Dendritic cell treated with granulocyte-macrophage colony-stimulating factor and Interleukin-4, amounts not matched to agents 40 ng/mL and 50 ng/mL, for 4 days (primary cell): ENCODE results near the gene FOXS1.

Experiments
- H3K27ac Mint-ChIP-seq: one replicate; pipeline ENCODE4 v1.8.0; 2022; ENCODE audit warnings: mild to moderate bottlenecking, mixed read lengths
- H3K27me3 Mint-ChIP-seq: one replicate; pipeline ENCODE4 v1.8.0; 2022; ENCODE audit warnings: mild to moderate bottlenecking, mixed read lengths
- H3K36me3 Mint-ChIP-seq: one replicate; pipeline ENCODE4 v1.8.0; 2022; ENCODE audit warnings: low read depth, mixed read lengths
- H3K4me1 Mint-ChIP-seq: one replicate; pipeline ENCODE4 v1.8.0; 2022; ENCODE audit warnings: low read depth, mixed read lengths
- H3K4me3 Mint-ChIP-seq: one replicate; pipeline ENCODE4 v1.8.0; 2022; ENCODE audit warnings: mild to moderate bottlenecking, moderate library complexity, mixed read lengths
- H3K9me3 Mint-ChIP-seq: one replicate; pipeline ENCODE4 v1.8.0; 2022; ENCODE audit warnings: mixed read lengths
- intact Hi-C: fragments of 100-400 bp; cut with micrococcal nuclease; formaldehyde crosslinking; loops from one replicate; pipeline ENCODE4 v1.15.0; 2022

Gene FOXS1

DNA sequence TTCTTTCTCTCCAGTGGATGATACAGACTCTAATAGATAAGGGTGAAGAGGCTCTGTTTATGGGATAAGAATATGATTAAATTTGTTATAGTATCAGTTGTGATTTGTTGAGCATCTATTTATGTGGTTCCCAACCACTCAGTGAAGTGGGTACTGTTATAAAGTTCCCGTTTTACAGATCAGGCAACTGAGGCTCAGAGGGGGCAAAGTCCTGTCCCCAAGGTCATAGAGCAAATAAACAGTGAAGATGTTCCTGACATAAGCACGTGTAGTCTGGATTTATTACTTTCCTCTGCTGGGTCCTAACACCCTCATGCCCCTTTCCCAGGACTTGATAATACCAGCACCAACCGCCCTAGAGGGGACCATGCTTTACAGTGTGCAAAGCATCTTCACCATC, 20.8 kb upstream of the FOXS1 start:
- no peaks in the 10 kb centered on the region for H3K9me3 Mint-ChIP-seq

DNA sequence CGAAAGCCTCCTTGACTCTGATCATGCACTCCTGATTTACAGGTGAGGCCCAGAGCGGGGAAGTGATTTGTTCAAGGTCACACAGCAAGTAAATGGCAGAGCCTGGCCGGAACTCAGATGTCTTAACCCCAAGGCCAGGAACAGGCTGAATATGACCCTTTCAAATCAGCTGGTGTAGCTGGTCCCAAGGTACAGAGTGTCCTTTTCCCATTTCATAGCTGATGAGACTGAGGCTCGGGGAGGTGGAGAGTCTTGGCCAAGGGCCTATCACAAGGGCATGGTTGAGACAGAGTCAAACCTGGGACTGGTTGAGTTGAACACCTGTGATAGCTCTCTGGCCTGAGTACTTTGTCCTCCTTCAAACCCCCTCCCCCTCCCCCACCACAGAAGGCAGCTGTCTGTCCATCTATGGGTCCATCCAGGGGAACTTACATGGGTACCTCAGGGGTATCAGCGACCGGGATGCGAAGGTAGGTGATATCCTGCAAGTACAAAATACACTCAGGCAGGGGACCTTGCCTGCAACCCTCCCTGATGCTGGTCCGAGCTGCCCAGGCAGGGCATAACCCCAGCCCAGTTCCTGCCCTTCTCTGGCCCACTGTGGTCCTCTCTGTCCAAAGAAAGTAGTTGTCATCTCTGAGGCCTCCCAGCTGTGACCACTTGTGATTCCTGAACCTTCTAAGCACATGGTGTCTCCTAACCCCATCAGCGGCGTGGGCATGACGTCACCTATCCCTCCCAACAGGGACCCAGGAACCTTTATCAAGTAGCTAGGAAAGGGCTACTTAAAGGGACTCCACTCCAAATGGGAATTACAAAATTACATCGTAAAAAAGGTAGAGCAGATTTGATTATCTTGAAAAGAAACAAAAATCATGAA, 19.4 kb upstream of the FOXS1 start:
- H3K4me3 Mint-ChIP-seq, result no peak overlapping the region
- peaks cover 23% of the 10 kb centered on the region for H3K4me1 Mint-ChIP-seq
- peaks cover 52% of the 10 kb centered on the region for H3K27me3 Mint-ChIP-seq
- H3K9me3 Mint-ChIP-seq, result no peaks in the 10 kb centered on the region
- intact Hi-C loops, result no loop called here
- H3K36me3 Mint-ChIP-seq, result peaks cover 1% of the 10 kb centered on the region
- no peak overlapping the region for H3K27ac Mint-ChIP-seq

More for the DNA sequence above, 20.8 kb upstream of the FOXS1 start:
- Mint-ChIP-seq H3K27ac (no peak overlapping the region), H3K27me3 (peaks cover 48% of the 10 kb centered on the region), H3K4me3 (no peak overlapping the region), H3K36me3 (peaks cover 5% of the 10 kb centered on the region), H3K4me1 (peaks cover 28% of the 10 kb centered on the region)
- intact Hi-C loops, result no loop called here

DNA sequence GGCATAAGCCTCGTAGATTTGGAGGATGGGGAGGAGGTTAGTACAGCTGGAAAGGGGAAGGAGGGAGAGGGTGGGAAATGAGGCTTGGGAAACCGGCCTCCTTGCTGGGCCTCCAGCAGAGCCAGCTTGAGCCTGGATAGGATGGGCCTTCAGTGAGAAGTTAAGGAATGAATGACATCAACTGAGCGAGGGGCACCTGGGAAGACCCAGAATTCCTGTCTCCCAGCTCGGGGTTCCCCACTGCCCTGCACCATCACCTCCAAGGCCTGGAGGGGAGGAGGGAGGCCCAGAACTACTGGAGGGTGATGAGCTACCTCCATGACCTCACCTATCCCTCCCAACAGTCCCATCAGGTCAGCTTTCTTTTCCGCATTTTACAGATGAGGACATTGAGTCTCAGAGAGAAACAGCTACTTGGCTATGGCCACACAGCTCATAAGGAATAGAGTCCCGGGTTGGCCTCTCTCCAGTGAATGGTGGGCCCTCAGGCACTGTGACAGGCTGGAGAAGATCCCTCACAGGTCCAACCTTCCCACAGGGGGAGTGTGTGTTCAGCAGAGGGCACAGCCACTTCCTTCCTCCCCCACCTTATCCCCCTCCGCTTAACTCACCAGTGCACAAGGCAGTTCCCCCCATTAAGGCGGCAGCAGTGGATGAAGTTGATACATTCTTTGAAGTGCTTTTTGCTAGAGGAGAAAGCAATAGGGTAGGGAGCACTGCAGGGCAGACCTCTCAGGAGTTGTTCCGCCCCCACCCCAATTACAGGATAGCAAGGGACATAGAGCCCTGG, 18.1 kb upstream of the FOXS1 start:
- Mint-ChIP-seq H3K36me3 (no peaks in the 10 kb centered on the region), H3K4me1 (peaks cover 12% of the 10 kb centered on the region), H3K9me3 (no peaks in the 10 kb centered on the region), H3K27ac (no peak overlapping the region), H3K4me3 (no peak overlapping the region), H3K27me3 (peaks cover 50% of the 10 kb centered on the region)
- intact Hi-C loops, result no loop called here

DNA sequence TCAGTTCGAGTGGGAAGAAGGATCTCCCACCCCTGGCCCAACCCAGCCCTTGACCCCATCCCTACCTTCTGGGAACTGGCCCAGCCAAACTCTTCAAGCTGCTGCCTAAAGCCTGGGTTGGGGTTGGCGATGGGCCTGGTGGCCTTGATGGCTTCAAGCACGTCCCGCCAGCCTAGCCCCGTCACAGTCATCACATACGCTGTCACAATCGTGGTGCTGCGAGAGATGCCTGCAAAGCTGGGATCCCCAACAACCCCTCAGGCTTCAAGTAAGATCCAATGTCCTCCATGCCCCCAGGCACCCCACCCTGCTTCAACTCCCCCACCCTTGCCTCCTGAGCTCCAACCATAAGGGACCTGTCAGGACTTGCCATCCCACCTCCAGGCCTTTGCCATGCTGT, 17.1 kb upstream of the FOXS1 start:
- Mint-ChIP-seq H3K4me3 (no peak overlapping the region), H3K4me1 (peaks cover 12% of the 10 kb centered on the region), H3K27ac (no peak overlapping the region), H3K9me3 (no peaks in the 10 kb centered on the region), H3K27me3 (peaks cover 52% of the 10 kb centered on the region), H3K36me3 (no peaks in the 10 kb centered on the region)
- intact Hi-C loops, result no loop called here

DNA sequence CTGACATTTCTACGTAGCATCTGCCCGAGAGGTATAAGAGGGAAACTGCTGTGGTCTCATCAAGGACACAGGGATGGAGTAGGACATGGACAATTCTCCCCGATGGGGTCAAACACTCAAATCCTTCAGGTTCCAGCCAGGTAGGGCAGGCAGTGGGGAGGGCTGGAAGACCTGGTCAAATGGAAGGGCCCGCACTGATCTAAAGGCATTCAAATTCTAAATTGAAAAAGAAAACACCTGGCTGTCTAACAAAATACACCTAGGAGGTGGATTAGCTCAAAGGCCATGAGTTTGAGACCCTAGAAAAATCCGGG, 16.7 kb upstream of the FOXS1 start:
- Mint-ChIP-seq H3K36me3 (no peaks in the 10 kb centered on the region), H3K27me3 (peaks cover 52% of the 10 kb centered on the region), H3K27ac (no peak overlapping the region), H3K4me1 (peaks cover 12% of the 10 kb centered on the region), H3K4me3 (peak overlapping the region; percentile 42), H3K9me3 (no peaks in the 10 kb centered on the region)
- intact Hi-C loops, result no loop called here

DNA sequence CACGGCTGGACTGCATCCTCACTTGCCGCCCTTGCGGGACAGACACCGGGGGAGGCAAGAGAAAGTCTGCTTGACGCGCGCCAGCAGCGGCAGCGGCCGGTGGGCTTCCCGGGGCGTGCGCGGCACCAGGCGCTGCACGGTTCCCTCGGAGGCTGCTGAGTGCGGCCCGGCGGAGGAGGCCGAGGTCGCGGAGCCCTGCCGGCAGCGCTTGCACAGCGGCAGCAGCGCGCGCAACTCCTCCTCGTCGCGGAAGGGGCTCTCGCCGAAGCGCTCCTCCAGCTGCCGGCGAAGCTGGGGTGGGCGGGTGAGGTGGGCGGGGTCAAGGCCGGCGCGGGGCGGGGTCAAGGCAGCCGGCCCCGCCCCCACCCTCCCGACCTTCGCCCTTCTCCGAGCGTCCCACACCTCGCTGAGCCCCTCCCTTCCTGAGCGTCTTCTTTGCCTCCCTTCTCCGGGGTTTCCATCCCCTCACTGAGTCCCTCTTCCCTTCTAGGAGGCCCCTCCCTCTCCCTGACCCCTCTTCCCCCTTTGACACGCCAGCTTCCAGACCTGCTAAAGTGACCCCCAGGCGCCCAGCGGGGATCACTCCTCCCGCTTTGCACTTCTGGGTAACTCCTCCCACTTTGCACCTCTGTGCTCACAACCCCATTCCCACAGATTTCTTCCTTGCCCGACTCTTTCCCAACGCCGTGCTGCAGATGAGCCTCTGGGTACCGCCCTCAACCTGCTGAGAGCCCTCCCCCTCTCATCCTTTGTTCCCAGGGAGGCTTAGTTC, 16.2 kb upstream of the FOXS1 start:
- no peaks in the 10 kb centered on the region for H3K36me3 Mint-ChIP-seq
- peak overlapping the region; percentile 42 for H3K4me3 Mint-ChIP-seq
- peaks cover 51% of the 10 kb centered on the region for H3K27me3 Mint-ChIP-seq
- H3K9me3 Mint-ChIP-seq, result no peaks in the 10 kb centered on the region
- intact Hi-C loops, result no loop called here
- no peak overlapping the region for H3K27ac Mint-ChIP-seq
- peaks cover 12% of the 10 kb centered on the region for H3K4me1 Mint-ChIP-seq

DNA sequence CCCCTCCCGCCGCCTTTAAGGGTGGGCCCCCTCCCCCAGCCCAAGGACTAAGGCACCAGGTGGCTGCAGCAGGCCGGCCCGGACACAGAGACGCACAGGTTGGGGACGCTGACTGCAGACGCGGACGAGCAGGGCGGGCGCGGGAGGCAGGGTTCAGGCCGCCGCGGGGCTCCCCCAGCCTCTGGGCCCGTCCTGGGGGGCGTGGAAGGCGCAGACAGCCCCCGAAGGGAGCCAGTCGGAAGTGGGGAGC, 15.7 kb upstream of the FOXS1 start:
- Mint-ChIP-seq H3K27ac (no peak overlapping the region), H3K27me3 (peaks cover 49% of the 10 kb centered on the region), H3K4me3 (no peak overlapping the region), H3K9me3 (no peaks in the 10 kb centered on the region), H3K36me3 (no peaks in the 10 kb centered on the region), H3K4me1 (peaks cover 12% of the 10 kb centered on the region)
- intact Hi-C loops, result no loop called here

GRCh38 chr20:31860390-31861134, 15.2 kb upstream of the FOXS1 start:
- Mint-ChIP-seq H3K4me3 (no peak overlapping the region), H3K27ac (no peak overlapping the region), H3K9me3 (no peaks in the 10 kb centered on the region), H3K27me3 (peaks cover 49% of the 10 kb centered on the region), H3K4me1 (peaks cover 12% of the 10 kb centered on the region), H3K36me3 (no peaks in the 10 kb centered on the region)
- intact Hi-C loops, result no loop called here

DNA sequence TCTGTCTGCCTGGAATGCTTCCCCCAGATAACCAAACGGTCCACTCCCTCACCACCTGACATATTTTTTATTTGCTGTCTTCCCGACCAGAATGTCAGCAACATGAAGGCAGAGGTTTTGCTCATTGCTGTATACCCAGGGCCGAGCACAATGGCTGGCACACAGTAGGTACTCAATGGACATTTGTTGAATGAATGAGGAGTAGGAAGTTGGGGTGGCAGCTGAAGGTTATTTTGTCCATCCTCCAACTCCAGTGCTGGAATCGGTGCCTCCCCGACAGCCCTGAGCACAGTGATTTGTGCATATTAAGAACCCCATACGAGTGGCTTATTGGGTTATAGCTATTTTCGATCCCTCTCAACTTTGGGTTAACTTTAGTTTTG, 14.6 kb upstream of the FOXS1 start:
- Mint-ChIP-seq H3K36me3 (no peaks in the 10 kb centered on the region), H3K9me3 (no peaks in the 10 kb centered on the region), H3K4me1 (peaks cover 12% of the 10 kb centered on the region), H3K27ac (no peak overlapping the region), H3K27me3 (peaks cover 49% of the 10 kb centered on the region), H3K4me3 (no peak overlapping the region)
- intact Hi-C loops, result no loop called here

DNA sequence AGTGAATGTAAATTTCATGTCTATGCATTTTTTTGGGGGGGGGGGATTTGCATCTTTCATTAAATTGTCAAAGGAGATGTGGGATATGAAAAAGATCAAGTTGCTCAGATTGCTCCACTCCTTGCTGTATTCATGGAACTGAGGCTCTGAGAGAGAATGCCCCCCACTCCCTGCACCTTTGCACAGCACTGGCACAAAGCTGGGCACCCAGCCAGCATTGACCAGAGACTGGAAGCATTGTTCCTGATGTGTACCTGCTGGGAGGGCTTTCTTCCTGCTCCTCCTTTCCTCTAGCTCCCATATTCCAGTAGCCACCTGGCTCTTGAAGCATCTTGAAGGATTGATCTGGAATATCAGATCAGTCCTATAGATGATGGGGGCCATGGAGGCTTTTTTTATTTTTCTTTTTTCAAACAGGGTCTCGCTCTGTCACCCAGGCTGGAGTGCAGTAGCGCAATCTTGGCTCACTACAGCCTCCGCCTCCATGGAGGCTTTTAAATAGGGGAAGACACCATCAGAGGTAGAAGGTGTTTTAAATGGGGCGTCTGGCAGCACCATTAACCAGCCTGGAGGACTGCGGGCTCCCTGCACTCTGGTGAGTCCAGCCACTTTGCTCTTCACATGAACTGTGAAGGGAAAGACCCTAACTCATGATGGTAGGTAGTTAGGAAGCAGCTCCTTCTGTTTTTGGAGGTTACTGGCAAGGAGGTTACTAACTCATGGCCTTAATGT, 14.0 kb upstream of the FOXS1 start:
- no peaks in the 10 kb centered on the region for H3K36me3 Mint-ChIP-seq
- H3K27ac Mint-ChIP-seq, result no peak overlapping the region
- peaks cover 12% of the 10 kb centered on the region for H3K4me1 Mint-ChIP-seq
- peaks cover 49% of the 10 kb centered on the region for H3K27me3 Mint-ChIP-seq
- H3K4me3 Mint-ChIP-seq, result no peak overlapping the region
- intact Hi-C loops, result no loop called here
- no peaks in the 10 kb centered on the region for H3K9me3 Mint-ChIP-seq

DNA sequence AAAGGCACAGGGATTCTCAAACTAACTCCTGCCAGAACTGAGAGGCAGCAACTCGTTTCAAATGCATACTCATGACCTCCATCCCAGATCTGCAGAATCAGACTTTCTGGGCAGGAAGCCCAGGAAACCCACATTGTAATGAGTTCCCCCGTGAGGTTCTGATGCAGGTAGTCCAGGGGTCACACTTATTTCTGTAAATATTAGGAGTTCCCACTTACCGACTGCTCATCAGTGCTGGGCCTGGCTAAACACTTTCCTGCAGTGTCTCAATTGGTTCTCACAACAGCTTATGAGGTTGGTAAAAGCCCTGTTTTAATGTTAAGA, 13.3 kb upstream of the FOXS1 start:
- Mint-ChIP-seq H3K4me1 (peaks cover 12% of the 10 kb centered on the region), H3K9me3 (no peaks in the 10 kb centered on the region), H3K27ac (no peak overlapping the region), H3K36me3 (no peaks in the 10 kb centered on the region), H3K27me3 (peaks cover 47% of the 10 kb centered on the region), H3K4me3 (no peak overlapping the region)
- intact Hi-C loops, result no loop called here

GRCh38 chr20:31857861-31858759, 12.7 kb upstream of the FOXS1 start:
- Mint-ChIP-seq H3K27me3 (peaks cover 47% of the 10 kb centered on the region), H3K4me3 (no peak overlapping the region), H3K36me3 (no peaks in the 10 kb centered on the region), H3K27ac (no peak overlapping the region), H3K4me1 (peaks cover 12% of the 10 kb centered on the region), H3K9me3 (no peaks in the 10 kb centered on the region)
- intact Hi-C loops, result no loop called here

- Mint-ChIP-seq H3K4me1 (peaks cover 6% of the 10 kb centered on the region), H3K27me3 (peaks cover 40% of the 10 kb centered on the region), H3K27ac (no peak overlapping the region), H3K36me3 (no peaks in the 10 kb centered on the region), H3K9me3 (no peaks in the 10 kb centered on the region), H3K4me3 (no peak overlapping the region)
- intact Hi-C loops, result no loop called here
Measured at GRCh38 chr20:31856516-31856915, 11.1 kb upstream of the FOXS1 start.
